Panc1 (cell line): ENCODE data around the gene SLC4A1.

Experiments used
- SIN3A ChIP-seq: IDR thresholded peaks from 2 replicates; pipeline ENCODE4 v1.6.1; 2012; ENCODE audit warnings: low read depth, mild to moderate bottlenecking, low read length, moderate library complexity, borderline replicate concordance; ENCODE audit not compliant: insufficient read depth
- TF ChIP-seq, protein P1 (sequence below): fragments of 450-650 bp; IDR thresholded peaks from 2 replicates; pipeline ENCODE4 v1.5.1; 2017; ENCODE audit warnings: mild to moderate bottlenecking
- TF ChIP-seq, protein P2 (sequence below), 2 experiments: IDR thresholded peaks; 2 replicates each; pipeline ENCODE4 v1.6.1; 2011 to 2012; ENCODE audit warnings: low read depth in 2 of 2, control low read depth in 1 of 2, low read length in 1 of 2, mild to moderate bottlenecking in 1 of 2, moderate library complexity in 1 of 2; ENCODE audit not compliant: insufficient read depth in 1 of 2

GRCh38 chr17:44202756-44203155, 65.2 kb downstream of the SLC4A1 start:
- TF ChIP-seq, protein P1, sequence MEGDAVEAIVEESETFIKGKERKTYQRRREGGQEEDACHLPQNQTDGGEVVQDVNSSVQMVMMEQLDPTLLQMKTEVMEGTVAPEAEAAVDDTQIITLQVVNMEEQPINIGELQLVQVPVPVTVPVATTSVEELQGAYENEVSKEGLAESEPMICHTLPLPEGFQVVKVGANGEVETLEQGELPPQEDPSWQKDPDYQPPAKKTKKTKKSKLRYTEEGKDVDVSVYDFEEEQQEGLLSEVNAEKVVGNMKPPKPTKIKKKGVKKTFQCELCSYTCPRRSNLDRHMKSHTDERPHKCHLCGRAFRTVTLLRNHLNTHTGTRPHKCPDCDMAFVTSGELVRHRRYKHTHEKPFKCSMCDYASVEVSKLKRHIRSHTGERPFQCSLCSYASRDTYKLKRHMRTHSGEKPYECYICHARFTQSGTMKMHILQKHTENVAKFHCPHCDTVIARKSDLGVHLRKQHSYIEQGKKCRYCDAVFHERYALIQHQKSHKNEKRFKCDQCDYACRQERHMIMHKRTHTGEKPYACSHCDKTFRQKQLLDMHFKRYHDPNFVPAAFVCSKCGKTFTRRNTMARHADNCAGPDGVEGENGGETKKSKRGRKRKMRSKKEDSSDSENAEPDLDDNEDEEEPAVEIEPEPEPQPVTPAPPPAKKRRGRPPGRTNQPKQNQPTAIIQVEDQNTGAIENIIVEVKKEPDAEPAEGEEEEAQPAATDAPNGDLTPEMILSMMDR = no peak
- no peak for TF ChIP-seq SIN3A
- TF ChIP-seq, protein P2, sequence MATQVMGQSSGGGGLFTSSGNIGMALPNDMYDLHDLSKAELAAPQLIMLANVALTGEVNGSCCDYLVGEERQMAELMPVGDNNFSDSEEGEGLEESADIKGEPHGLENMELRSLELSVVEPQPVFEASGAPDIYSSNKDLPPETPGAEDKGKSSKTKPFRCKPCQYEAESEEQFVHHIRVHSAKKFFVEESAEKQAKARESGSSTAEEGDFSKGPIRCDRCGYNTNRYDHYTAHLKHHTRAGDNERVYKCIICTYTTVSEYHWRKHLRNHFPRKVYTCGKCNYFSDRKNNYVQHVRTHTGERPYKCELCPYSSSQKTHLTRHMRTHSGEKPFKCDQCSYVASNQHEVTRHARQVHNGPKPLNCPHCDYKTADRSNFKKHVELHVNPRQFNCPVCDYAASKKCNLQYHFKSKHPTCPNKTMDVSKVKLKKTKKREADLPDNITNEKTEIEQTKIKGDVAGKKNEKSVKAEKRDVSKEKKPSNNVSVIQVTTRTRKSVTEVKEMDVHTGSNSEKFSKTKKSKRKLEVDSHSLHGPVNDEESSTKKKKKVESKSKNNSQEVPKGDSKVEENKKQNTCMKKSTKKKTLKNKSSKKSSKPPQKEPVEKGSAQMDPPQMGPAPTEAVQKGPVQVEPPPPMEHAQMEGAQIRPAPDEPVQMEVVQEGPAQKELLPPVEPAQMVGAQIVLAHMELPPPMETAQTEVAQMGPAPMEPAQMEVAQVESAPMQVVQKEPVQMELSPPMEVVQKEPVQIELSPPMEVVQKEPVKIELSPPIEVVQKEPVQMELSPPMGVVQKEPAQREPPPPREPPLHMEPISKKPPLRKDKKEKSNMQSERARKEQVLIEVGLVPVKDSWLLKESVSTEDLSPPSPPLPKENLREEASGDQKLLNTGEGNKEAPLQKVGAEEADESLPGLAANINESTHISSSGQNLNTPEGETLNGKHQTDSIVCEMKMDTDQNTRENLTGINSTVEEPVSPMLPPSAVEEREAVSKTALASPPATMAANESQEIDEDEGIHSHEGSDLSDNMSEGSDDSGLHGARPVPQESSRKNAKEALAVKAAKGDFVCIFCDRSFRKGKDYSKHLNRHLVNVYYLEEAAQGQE (IDR thresholded peaks at IDR 0.05; ENCODE audit: insufficient read depth in 1 of 2, low read depth in 2 of 2, low read length in 1 of 2) = no peak
